Measurements from ENCODE around the gene SRI. TPM values are rescaled to one million over a fixed set of nuclear protein-coding genes. Genes with fewer than 3 reads are reported as not detected.

Gene SRI
- total RNA-seq, 3 donors from 2014 or later, result 69.1 to 115 (median 90.9) TPM

GRCh38 chr7:88254721-88255424 is 35.0 kb upstream of the SRI start:
- Histone ChIP-seq H3K27me3 (no peaks in the 10 kb centered on the region), H3K27ac (no peak overlapping the region), H3K4me1 (no peaks in the 10 kb centered on the region), H3K36me3 (no peaks in the 10 kb centered on the region), H3K4me3 (no peak overlapping the region), H3K9me3 (peaks cover 26 to 28% of the 10 kb centered on the region in 2 donors)
- intact Hi-C loops (cut with DNase I; ENCODE audit: low total_unique reads), result loop anchor here (5.0 kb wide), 1 partner anchor 767 kb away; no protein-coding TSS in a partner anchor
- TF ChIP-seq POLR2A (IDR thresholded peaks at IDR 0.05) (no peak), CTCF (IDR thresholded peaks at IDR 0.05) (no peak), POLR2AphosphoS5 (IDR thresholded peaks at IDR 0.05) (no peak)
- DNase-seq (ENCODE audit: low spot score in 2 of 2), result no peak

GRCh38 chr7:88253640-88254039 is 33.8 kb upstream of the SRI start:
- no peaks in the 10 kb centered on the region for H3K4me1 ChIP-seq

GRCh38 chr7:88244258-88244657 is 24.4 kb upstream of the SRI start:
- H3K4me1 ChIP-seq, result no peaks in the 10 kb centered on the region
- intact Hi-C loops (cut with DNase I; ENCODE audit: low total_unique reads), result no loop called here
- no peaks in the 10 kb centered on the region for H3K27me3 ChIP-seq
- no peak overlapping the region for H3K27ac ChIP-seq
- peaks cover 0 to 5% of the 10 kb centered on the region in 2 donors for H3K9me3 ChIP-seq
- H3K4me3 ChIP-seq, result no peak overlapping the region
- DNase-seq (ENCODE audit: low spot score in 2 of 2), result no peak
- no peaks in the 10 kb centered on the region for H3K36me3 ChIP-seq
- no peak for TF ChIP-seq POLR2AphosphoS5 (IDR thresholded peaks at IDR 0.05)
- no peak for TF ChIP-seq POLR2A (IDR thresholded peaks at IDR 0.05)
- no peak for TF ChIP-seq CTCF (IDR thresholded peaks at IDR 0.05)

More at GRCh38 chr7:88253640-88254039, 33.8 kb upstream of the SRI start:
- peaks cover 26 to 28% of the 10 kb centered on the region in 2 donors for H3K9me3 ChIP-seq
- intact Hi-C loops (cut with DNase I; ENCODE audit: low total_unique reads), result no loop called here
- H3K4me3 ChIP-seq, result no peak overlapping the region
- no peaks in the 10 kb centered on the region for H3K27me3 ChIP-seq
- no peak for TF ChIP-seq POLR2AphosphoS5 (IDR thresholded peaks at IDR 0.05)
- no peak for TF ChIP-seq POLR2A (IDR thresholded peaks at IDR 0.05)
- no peak for TF ChIP-seq CTCF (IDR thresholded peaks at IDR 0.05)
- H3K27ac ChIP-seq, result no peak overlapping the region
- no peaks in the 10 kb centered on the region for H3K36me3 ChIP-seq
- no peak for DNase-seq (ENCODE audit: low spot score in 2 of 2)

GRCh38 chr7:88243345-88243909 is 23.6 kb upstream of the SRI start:
- Histone ChIP-seq H3K27me3 (no peaks in the 10 kb centered on the region), H3K4me3 (no peak overlapping the region), H3K27ac (peak overlapping the region in 1 of 2 donors; percentile 6), H3K36me3 (no peaks in the 10 kb centered on the region), H3K4me1 (no peaks in the 10 kb centered on the region), H3K9me3 (peaks cover 0 to 5% of the 10 kb centered on the region in 2 donors)
- intact Hi-C loops (cut with DNase I; ENCODE audit: low total_unique reads), result no loop called here
- no peak for DNase-seq (ENCODE audit: low spot score in 2 of 2)
- TF ChIP-seq CTCF (IDR thresholded peaks at IDR 0.05) (peak; percentile 91 to 94 (median 92)), POLR2A (IDR thresholded peaks at IDR 0.05) (no peak)

- no peak overlapping the region for H3K4me3 ChIP-seq
- no peak for DNase-seq (ENCODE audit: low spot score in 2 of 2)
- intact Hi-C loops (cut with DNase I; ENCODE audit: low total_unique reads), result no loop called here
- no peaks in the 10 kb centered on the region for H3K4me1 ChIP-seq
- TF ChIP-seq POLR2AphosphoS5 (IDR thresholded peaks at IDR 0.05), result no peak
- TF ChIP-seq CTCF (IDR thresholded peaks at IDR 0.05), result no peak
- no peaks in the 10 kb centered on the region for H3K9me3 ChIP-seq
- no peaks in the 10 kb centered on the region for H3K27me3 ChIP-seq
- H3K27ac ChIP-seq, result no peak overlapping the region
- H3K36me3 ChIP-seq, result no peaks in the 10 kb centered on the region
Measured at GRCh38 chr7:88239852-88240251, 20.0 kb upstream of the SRI start.
